ENCODE measurements around the gene GLIS1. TPM values are rescaled to one million over a fixed set of nuclear protein-coding genes. Genes with fewer than 3 reads are reported as not detected.

The GLIS1 gene
- total RNA-seq, 1 donor from 2014 or later: 0.07 TPM

DNA sequence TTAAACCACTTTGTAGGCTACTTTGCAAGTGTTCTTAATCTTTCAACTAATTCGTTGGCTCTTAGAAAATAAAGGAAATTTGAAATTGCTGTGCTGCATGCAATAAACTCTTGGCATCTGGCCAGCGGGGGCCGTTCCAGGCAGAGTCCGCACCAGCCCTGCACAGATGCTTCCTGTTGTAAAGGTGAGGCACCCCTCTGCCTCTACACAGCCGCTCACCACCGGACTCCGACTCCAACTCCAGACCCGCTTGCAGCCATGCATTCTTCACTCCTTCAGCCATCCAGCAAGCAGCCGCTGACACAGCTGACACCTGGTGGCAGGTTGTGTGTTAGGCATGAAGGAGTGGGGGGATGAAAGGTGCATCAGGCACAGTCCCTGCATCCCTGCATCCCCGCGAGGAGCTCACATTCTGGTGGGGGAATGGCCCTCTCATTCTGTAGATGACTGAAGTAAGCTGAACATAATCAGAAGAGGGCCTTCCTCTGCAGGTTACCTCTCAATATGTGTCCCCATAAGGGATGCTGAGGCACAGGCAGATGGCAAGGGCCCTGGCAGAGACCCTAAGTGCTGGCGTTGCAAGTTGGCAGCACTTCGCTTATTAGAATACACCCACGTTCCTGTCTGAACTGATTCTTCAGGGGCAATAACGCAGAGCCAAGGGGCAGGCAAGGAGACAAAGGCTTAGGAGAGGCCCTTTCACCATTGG lies 56.8 kb downstream of the GLIS1 start:
- Histone ChIP-seq H3K4me1 (ENCODE audit: insufficient read depth, low read length) (peaks cover 37% of the 10 kb centered on the region), H3K79me2 (ENCODE audit: insufficient read depth, low read length) (peaks cover 74% of the 10 kb centered on the region), H3K36me3 (ENCODE audit: insufficient read depth, low read length) (no peaks in the 10 kb centered on the region), H3K9ac (ENCODE audit: low read length) (no peak overlapping the region), H4K20me1 (ENCODE audit: insufficient read depth, low read length) (peaks cover 98% of the 10 kb centered on the region), H3K4me3 (ENCODE audit: insufficient read depth, low read depth, low read length) (no peak overlapping the region), H3K9me3 (ENCODE audit: insufficient read depth, low read depth, low read length) (no peaks in the 10 kb centered on the region), H3K4me2 (ENCODE audit: low read length) (no peak overlapping the region), H2AFZ (ENCODE audit: low read depth, low read length) (no peak overlapping the region), H3K27ac (ENCODE audit: low read depth, low read length) (no peak overlapping the region), H3K27me3 (ENCODE audit: insufficient read depth, low read length) (no peaks in the 10 kb centered on the region)
- DNase-seq (ENCODE audit: low read depth) (no peak), FAIRE-seq (no peak)
- no peaks in the 10 kb centered on the region for H3K36me3 Mint-ChIP-seq (ENCODE audit: low read depth, unreplicated experiment)
- no peak for TF ChIP-seq EZH2 (IDR thresholded peaks at IDR 0.05; ENCODE audit: insufficient read depth, low read length)
- TF ChIP-seq, protein P1, sequence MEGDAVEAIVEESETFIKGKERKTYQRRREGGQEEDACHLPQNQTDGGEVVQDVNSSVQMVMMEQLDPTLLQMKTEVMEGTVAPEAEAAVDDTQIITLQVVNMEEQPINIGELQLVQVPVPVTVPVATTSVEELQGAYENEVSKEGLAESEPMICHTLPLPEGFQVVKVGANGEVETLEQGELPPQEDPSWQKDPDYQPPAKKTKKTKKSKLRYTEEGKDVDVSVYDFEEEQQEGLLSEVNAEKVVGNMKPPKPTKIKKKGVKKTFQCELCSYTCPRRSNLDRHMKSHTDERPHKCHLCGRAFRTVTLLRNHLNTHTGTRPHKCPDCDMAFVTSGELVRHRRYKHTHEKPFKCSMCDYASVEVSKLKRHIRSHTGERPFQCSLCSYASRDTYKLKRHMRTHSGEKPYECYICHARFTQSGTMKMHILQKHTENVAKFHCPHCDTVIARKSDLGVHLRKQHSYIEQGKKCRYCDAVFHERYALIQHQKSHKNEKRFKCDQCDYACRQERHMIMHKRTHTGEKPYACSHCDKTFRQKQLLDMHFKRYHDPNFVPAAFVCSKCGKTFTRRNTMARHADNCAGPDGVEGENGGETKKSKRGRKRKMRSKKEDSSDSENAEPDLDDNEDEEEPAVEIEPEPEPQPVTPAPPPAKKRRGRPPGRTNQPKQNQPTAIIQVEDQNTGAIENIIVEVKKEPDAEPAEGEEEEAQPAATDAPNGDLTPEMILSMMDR (IDR thresholded peaks at IDR 0.05; ENCODE audit: insufficient read depth, low read depth, low read length): peak; percentile 27
- no peak overlapping the region for H3K27ac Mint-ChIP-seq (ENCODE audit: unreplicated experiment)
- peaks cover 3% of the 10 kb centered on the region for H3K9me3 Mint-ChIP-seq (ENCODE audit: unreplicated experiment)
- H3K27me3 Mint-ChIP-seq (ENCODE audit: low read depth, unreplicated experiment): peaks cover 83% of the 10 kb centered on the region
- peaks cover 15% of the 10 kb centered on the region for H3K4me1 Mint-ChIP-seq (ENCODE audit: low read depth, unreplicated experiment)
- H3K4me3 Mint-ChIP-seq (ENCODE audit: unreplicated experiment): no peak overlapping the region

DNA sequence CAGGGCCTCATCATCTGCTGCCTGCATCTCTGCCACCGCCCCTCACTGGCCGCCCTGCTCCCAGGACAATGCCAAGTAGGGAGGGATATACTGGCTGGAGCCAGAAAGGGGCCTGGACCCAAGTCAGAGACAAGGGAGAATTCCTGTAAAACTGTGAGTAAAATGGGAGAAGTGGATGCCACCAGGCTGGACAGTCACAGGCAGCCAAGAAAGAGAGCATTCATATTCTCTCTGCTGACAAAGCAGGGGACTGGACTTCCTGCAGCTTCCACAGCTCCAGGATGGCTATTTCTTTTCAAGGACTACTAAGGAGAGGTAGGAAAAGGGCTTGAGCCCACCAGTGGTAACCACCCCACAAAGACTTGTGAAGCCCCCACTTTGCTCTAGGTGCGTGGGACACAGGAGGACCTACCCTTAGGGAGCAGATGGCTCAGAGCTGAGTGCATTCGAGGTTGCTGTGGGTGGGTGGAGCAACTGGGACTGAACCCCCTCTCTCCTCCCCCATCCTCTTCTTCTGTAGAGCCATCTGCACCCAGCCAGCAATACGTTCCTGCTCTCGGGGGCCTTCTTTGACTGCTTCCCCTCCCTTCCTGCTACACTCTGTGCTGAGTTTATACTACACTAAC lies 57.5 kb downstream of the GLIS1 start:
- no peak for FAIRE-seq
- TF ChIP-seq, protein P1 (IDR thresholded peaks at IDR 0.05; ENCODE audit: insufficient read depth, low read depth, low read length): no peak
- no peak for TF ChIP-seq EZH2 (IDR thresholded peaks at IDR 0.05; ENCODE audit: insufficient read depth, low read length)
- H3K27me3 Mint-ChIP-seq (ENCODE audit: low read depth, unreplicated experiment): peaks cover 87% of the 10 kb centered on the region
- Histone ChIP-seq H3K27me3 (ENCODE audit: insufficient read depth, low read length) (no peaks in the 10 kb centered on the region), H3K79me2 (ENCODE audit: insufficient read depth, low read length) (peaks cover 81% of the 10 kb centered on the region), H3K4me2 (ENCODE audit: low read length) (no peak overlapping the region), H3K27ac (ENCODE audit: low read depth, low read length) (no peak overlapping the region), H3K36me3 (ENCODE audit: insufficient read depth, low read length) (no peaks in the 10 kb centered on the region), H3K9ac (ENCODE audit: low read length) (no peak overlapping the region), H2AFZ (ENCODE audit: low read depth, low read length) (no peak overlapping the region), H3K4me3 (ENCODE audit: insufficient read depth, low read depth, low read length) (no peak overlapping the region), H3K9me3 (ENCODE audit: insufficient read depth, low read depth, low read length) (no peaks in the 10 kb centered on the region), H4K20me1 (ENCODE audit: insufficient read depth, low read length) (peaks cover 98% of the 10 kb centered on the region), H3K4me1 (ENCODE audit: insufficient read depth, low read length) (peaks cover 30% of the 10 kb centered on the region)
- peaks cover 3% of the 10 kb centered on the region for H3K9me3 Mint-ChIP-seq (ENCODE audit: unreplicated experiment)
- no peak for DNase-seq (ENCODE audit: low read depth)
- H3K27ac Mint-ChIP-seq (ENCODE audit: unreplicated experiment): no peak overlapping the region
- H3K4me1 Mint-ChIP-seq (ENCODE audit: low read depth, unreplicated experiment): peaks cover 13% of the 10 kb centered on the region
- H3K4me3 Mint-ChIP-seq (ENCODE audit: unreplicated experiment): no peak overlapping the region
- no peaks in the 10 kb centered on the region for H3K36me3 Mint-ChIP-seq (ENCODE audit: low read depth, unreplicated experiment)

DNA sequence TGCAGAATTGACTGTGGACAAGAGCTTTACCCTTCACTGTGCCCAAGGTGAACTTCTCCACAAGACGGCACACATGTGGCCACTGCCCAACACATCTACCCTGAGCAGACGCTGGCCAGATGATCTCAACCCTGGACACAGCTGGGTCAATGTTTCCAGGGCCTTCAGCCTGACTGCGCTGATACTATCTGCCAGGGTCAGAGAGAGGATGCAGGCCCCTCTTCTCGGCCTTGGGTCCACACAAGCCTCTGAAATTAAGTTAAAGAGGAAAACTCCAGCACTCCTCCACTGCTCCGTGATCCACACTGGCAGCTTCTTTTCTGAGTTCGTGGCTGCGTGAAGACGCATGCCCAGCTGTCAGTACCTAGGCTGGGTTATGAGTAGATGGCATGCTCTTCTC lies 58.1 kb downstream of the GLIS1 start:
- no peak overlapping the region for H3K4me3 ChIP-seq (ENCODE audit: insufficient read depth, low read depth, low read length)
- H3K27ac ChIP-seq (ENCODE audit: low read depth, low read length): no peak overlapping the region
- Mint-ChIP-seq H3K27ac (ENCODE audit: unreplicated experiment) (no peak overlapping the region), H3K4me3 (ENCODE audit: unreplicated experiment) (no peak overlapping the region), H3K27me3 (ENCODE audit: low read depth, unreplicated experiment) (peaks cover 87% of the 10 kb centered on the region), H3K36me3 (ENCODE audit: low read depth, unreplicated experiment) (no peaks in the 10 kb centered on the region), H3K9me3 (ENCODE audit: unreplicated experiment) (peaks cover 3% of the 10 kb centered on the region), H3K4me1 (ENCODE audit: low read depth, unreplicated experiment) (peaks cover 7% of the 10 kb centered on the region)
- H3K27me3 ChIP-seq (ENCODE audit: insufficient read depth, low read length): no peaks in the 10 kb centered on the region
- no peak overlapping the region for H3K4me2 ChIP-seq (ENCODE audit: low read length)
- H4K20me1 ChIP-seq (ENCODE audit: insufficient read depth, low read length): peaks cover 97% of the 10 kb centered on the region
- H3K9ac ChIP-seq (ENCODE audit: low read length): no peak overlapping the region
- TF ChIP-seq, protein P1 (IDR thresholded peaks at IDR 0.05; ENCODE audit: insufficient read depth, low read depth, low read length): no peak
- TF ChIP-seq EZH2 (IDR thresholded peaks at IDR 0.05; ENCODE audit: insufficient read depth, low read length): no peak
- H3K79me2 ChIP-seq (ENCODE audit: insufficient read depth, low read length): peaks cover 86% of the 10 kb centered on the region
- no peaks in the 10 kb centered on the region for H3K9me3 ChIP-seq (ENCODE audit: insufficient read depth, low read depth, low read length)
- DNase-seq (ENCODE audit: low read depth) (no peak), FAIRE-seq (no peak)
- H3K36me3 ChIP-seq (ENCODE audit: insufficient read depth, low read length): no peaks in the 10 kb centered on the region
- peaks cover 24% of the 10 kb centered on the region for H3K4me1 ChIP-seq (ENCODE audit: insufficient read depth, low read length)
- no peak overlapping the region for H2AFZ ChIP-seq (ENCODE audit: low read depth, low read length)
